ENCODE data around the gene VSIG4. TPM values are rescaled to one million over a fixed set of nuclear protein-coding genes. Genes with fewer than 3 reads are reported as not detected.

VSIG4 gene, protein sequence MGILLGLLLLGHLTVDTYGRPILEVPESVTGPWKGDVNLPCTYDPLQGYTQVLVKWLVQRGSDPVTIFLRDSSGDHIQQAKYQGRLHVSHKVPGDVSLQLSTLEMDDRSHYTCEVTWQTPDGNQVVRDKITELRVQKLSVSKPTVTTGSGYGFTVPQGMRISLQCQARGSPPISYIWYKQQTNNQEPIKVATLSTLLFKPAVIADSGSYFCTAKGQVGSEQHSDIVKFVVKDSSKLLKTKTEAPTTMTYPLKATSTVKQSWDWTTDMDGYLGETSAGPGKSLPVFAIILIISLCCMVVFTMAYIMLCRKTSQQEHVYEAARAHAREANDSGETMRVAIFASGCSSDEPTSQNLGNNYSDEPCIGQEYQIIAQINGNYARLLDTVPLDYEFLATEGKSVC
- total RNA-seq, result not detected in 2 replicates

GRCh38 chrX:66039944-66040343 lies at the start of gene VSIG4:
Gene VSIG4 (minus strand): TSS chrX:66040080. CDS start chrX:66039998, 82 bp downstream.

Other genes starting within 250 kb of the VSIG4 start
- gene HEPH, start 124.2 kb upstream of the VSIG4 start, total RNA-seq, result 3.1 and 15.1 TPM in 2 replicates